Activated T-helper 17 cell treated with anti-CD3 and anti-CD28 coated beads, Interleukin-2, amount 50 U/mL, for 72 hours (primary cell): Measurements from ENCODE around the gene ARCN1. TPM values are rescaled to one million over a fixed set of nuclear protein-coding genes. Genes with fewer than 3 reads are reported as not detected.

Experiments
- ATAC-seq: fragments of 150-1000 bp; cut with Tn5 transposase; replicated peaks from 2 replicates; pipeline ENCODE4 v1.10.0; 2021; ENCODE audit warnings: mild to moderate bottlenecking, moderate library complexity
- H3K27ac Mint-ChIP-seq: one replicate; pipeline ENCODE4 v1.8.0; 2022; ENCODE audit warnings: mixed read lengths
- H3K27me3 Mint-ChIP-seq: one replicate; pipeline ENCODE4 v1.8.0; 2022; ENCODE audit warnings: mixed read lengths
- H3K36me3 Mint-ChIP-seq: one replicate; pipeline ENCODE4 v1.8.0; 2022; ENCODE audit warnings: low read depth, mild to moderate bottlenecking, mixed read lengths
- H3K4me1 Mint-ChIP-seq: one replicate; pipeline ENCODE4 v1.8.0; 2022; ENCODE audit warnings: mixed read lengths
- H3K4me3 Mint-ChIP-seq: one replicate; pipeline ENCODE4 v1.8.0; 2022; ENCODE audit warnings: mild to moderate bottlenecking, mixed read lengths
- H3K9me3 Mint-ChIP-seq: one replicate; pipeline ENCODE4 v1.8.0; 2022; ENCODE audit warnings: mixed read lengths
- total RNA-seq, 2 donors: library from RNA; stranded (reverse); gene quantifications; one replicate each; pipeline ENCODE4 v1.2.3, GENCODE V29; 2022

The ARCN1 gene
- total RNA-seq, 2 donors from 2014 or later = 143 to 155 TPM

- no peaks in the 10 kb centered on the region for H3K9me3 Mint-ChIP-seq
- H3K27me3 Mint-ChIP-seq = no peaks in the 10 kb centered on the region
- H3K27ac Mint-ChIP-seq = no peak overlapping the region
- no peaks in the 10 kb centered on the region for H3K4me1 Mint-ChIP-seq
- no peaks in the 10 kb centered on the region for H3K36me3 Mint-ChIP-seq
- no peak for ATAC-seq
- no peak overlapping the region for H3K4me3 Mint-ChIP-seq
Observed at GRCh38 chr11:118628861-118629549, 56.8 kb downstream of the ARCN1 start.

GRCh38 chr11:118629761-118630661, 57.8 kb downstream of the ARCN1 start:
- Mint-ChIP-seq H3K27ac (no peak overlapping the region), H3K27me3 (no peaks in the 10 kb centered on the region), H3K4me3 (no peak overlapping the region), H3K36me3 (no peaks in the 10 kb centered on the region), H3K9me3 (no peaks in the 10 kb centered on the region), H3K4me1 (no peaks in the 10 kb centered on the region)
- ATAC-seq = no peak

GRCh38 chr11:118631142-118631909, 59.1 kb downstream of the ARCN1 start:
- no peaks in the 10 kb centered on the region for H3K27me3 Mint-ChIP-seq
- no peaks in the 10 kb centered on the region for H3K36me3 Mint-ChIP-seq
- no peak for ATAC-seq
- no peaks in the 10 kb centered on the region for H3K4me1 Mint-ChIP-seq
- H3K9me3 Mint-ChIP-seq = no peaks in the 10 kb centered on the region
- H3K4me3 Mint-ChIP-seq = no peak overlapping the region
- H3K27ac Mint-ChIP-seq = no peak overlapping the region

GRCh38 chr11:118632577-118633318, 60.5 kb downstream of the ARCN1 start:
- ATAC-seq = no peak
- no peaks in the 10 kb centered on the region for H3K27me3 Mint-ChIP-seq
- H3K36me3 Mint-ChIP-seq = no peaks in the 10 kb centered on the region
- H3K27ac Mint-ChIP-seq = no peak overlapping the region
- no peaks in the 10 kb centered on the region for H3K9me3 Mint-ChIP-seq
- no peak overlapping the region for H3K4me3 Mint-ChIP-seq
- no peaks in the 10 kb centered on the region for H3K4me1 Mint-ChIP-seq

- no peak for ATAC-seq
- no peaks in the 10 kb centered on the region for H3K9me3 Mint-ChIP-seq
- H3K4me3 Mint-ChIP-seq = no peak overlapping the region
- no peaks in the 10 kb centered on the region for H3K27me3 Mint-ChIP-seq
- H3K4me1 Mint-ChIP-seq = no peaks in the 10 kb centered on the region
- no peaks in the 10 kb centered on the region for H3K36me3 Mint-ChIP-seq
- H3K27ac Mint-ChIP-seq = no peak overlapping the region
Observed at GRCh38 chr11:118633319-118633690, 61.1 kb downstream of the ARCN1 start.

GRCh38 chr11:118633979-118634378, 61.8 kb downstream of the ARCN1 start:
- no peak overlapping the region for H3K27ac Mint-ChIP-seq
- no peaks in the 10 kb centered on the region for H3K27me3 Mint-ChIP-seq
- H3K4me3 Mint-ChIP-seq = no peak overlapping the region
- no peaks in the 10 kb centered on the region for H3K9me3 Mint-ChIP-seq
- no peaks in the 10 kb centered on the region for H3K4me1 Mint-ChIP-seq
- H3K36me3 Mint-ChIP-seq = no peaks in the 10 kb centered on the region
- no peak for ATAC-seq

- Mint-ChIP-seq H3K9me3 (no peaks in the 10 kb centered on the region), H3K4me3 (no peak overlapping the region), H3K36me3 (no peaks in the 10 kb centered on the region), H3K4me1 (no peaks in the 10 kb centered on the region), H3K27ac (no peak overlapping the region), H3K27me3 (no peaks in the 10 kb centered on the region)
- ATAC-seq = no peak
Observed at GRCh38 chr11:118634431-118635236, 62.4 kb downstream of the ARCN1 start.

GRCh38 chr11:118635237-118635591, 63.0 kb downstream of the ARCN1 start:
- Mint-ChIP-seq H3K9me3 (no peaks in the 10 kb centered on the region), H3K27ac (no peak overlapping the region), H3K4me3 (no peak overlapping the region), H3K27me3 (no peaks in the 10 kb centered on the region), H3K36me3 (no peaks in the 10 kb centered on the region), H3K4me1 (no peaks in the 10 kb centered on the region)
- no peak for ATAC-seq

- Mint-ChIP-seq H3K9me3 (no peaks in the 10 kb centered on the region), H3K4me1 (no peaks in the 10 kb centered on the region), H3K27me3 (no peaks in the 10 kb centered on the region), H3K27ac (no peak overlapping the region), H3K36me3 (no peaks in the 10 kb centered on the region), H3K4me3 (no peak overlapping the region)
- no peak for ATAC-seq
Observed at GRCh38 chr11:118635642-118636041, 63.4 kb downstream of the ARCN1 start.

- Mint-ChIP-seq H3K27me3 (no peaks in the 10 kb centered on the region), H3K4me3 (no peak overlapping the region), H3K4me1 (no peaks in the 10 kb centered on the region), H3K27ac (no peak overlapping the region), H3K36me3 (no peaks in the 10 kb centered on the region), H3K9me3 (no peaks in the 10 kb centered on the region)
- ATAC-seq = no peak
Observed at GRCh38 chr11:118636569-118637290, 64.5 kb downstream of the ARCN1 start.

- peak overlapping the region; percentile 48 for H3K27ac Mint-ChIP-seq
- no peak for ATAC-seq
Observed at GRCh38 chr11:118638726-118639125, 66.5 kb downstream of the ARCN1 start.

GRCh38 chr11:118639899-118640298, 67.7 kb downstream of the ARCN1 start:
- H3K4me3 Mint-ChIP-seq = no peak overlapping the region
- H3K9me3 Mint-ChIP-seq = no peaks in the 10 kb centered on the region
- H3K36me3 Mint-ChIP-seq = no peaks in the 10 kb centered on the region
- H3K27ac Mint-ChIP-seq = no peak overlapping the region
- H3K27me3 Mint-ChIP-seq = no peaks in the 10 kb centered on the region
- H3K4me1 Mint-ChIP-seq = no peaks in the 10 kb centered on the region
- ATAC-seq = no peak

More at GRCh38 chr11:118638726-118639125, 66.5 kb downstream of the ARCN1 start:
- Mint-ChIP-seq H3K9me3 (no peaks in the 10 kb centered on the region), H3K36me3 (no peaks in the 10 kb centered on the region), H3K4me1 (no peaks in the 10 kb centered on the region), H3K4me3 (no peak overlapping the region), H3K27me3 (no peaks in the 10 kb centered on the region)
